LHCN-M2 (cell line): Measurements from ENCODE around the gene TBC1D10B. TPM values are rescaled to one million over a fixed set of nuclear protein-coding genes. Genes with fewer than 3 reads are reported as not detected.
"Not testable (repeated sequence)": the region's sequence is repeated elsewhere in the genome, so short reads cannot be mapped to it uniquely, and the experiment has no call there.

Experiments used
- DNase-seq: peaks from one replicate; pipeline ENCODE4 v3.0.0-alpha.2; 2012; ENCODE audit warnings: low read depth
- total RNA-seq: library from RNA; depleted of rRNA; stranded (reverse); fragments of >200 nt; gene quantifications from 2 replicates; pipeline ENCODE4 v1.2.3, GENCODE V29; 2014; rRNA removed

Gene TBC1D10B
- total RNA-seq, 1 experiment from 2014 or later, result 41.8 TPM

DNA sequence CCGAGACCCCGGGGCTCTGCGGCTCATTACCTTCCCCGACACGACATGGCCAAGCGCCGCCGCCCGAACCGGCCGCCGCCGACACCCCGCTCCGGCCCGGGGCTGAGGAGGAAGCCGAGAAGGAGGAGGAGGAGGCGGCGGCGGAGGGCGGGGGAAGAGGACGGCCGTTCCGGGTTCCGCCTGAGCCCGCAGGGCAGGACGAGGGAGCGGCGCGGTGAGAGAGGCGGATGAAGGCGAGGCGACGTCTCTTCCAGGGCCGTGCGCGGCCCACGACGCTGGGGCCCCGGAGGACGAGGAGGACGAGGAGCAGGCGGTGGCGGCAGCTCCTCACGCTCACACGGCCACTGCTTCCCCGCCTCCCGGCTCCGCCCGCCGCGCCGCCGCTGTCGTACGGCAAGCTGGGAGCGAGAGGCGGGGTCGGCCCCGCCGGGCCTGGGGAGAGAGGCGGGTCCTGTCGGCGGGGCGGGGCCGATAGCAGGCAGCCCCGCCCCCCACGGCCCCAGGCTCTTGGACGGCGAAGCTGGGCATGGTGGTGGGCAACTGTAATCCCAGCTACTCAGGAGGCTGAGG lies 35.2 kb downstream of the TBC1D10B start:
- DNase-seq, result peak; percentile 70

DNA sequence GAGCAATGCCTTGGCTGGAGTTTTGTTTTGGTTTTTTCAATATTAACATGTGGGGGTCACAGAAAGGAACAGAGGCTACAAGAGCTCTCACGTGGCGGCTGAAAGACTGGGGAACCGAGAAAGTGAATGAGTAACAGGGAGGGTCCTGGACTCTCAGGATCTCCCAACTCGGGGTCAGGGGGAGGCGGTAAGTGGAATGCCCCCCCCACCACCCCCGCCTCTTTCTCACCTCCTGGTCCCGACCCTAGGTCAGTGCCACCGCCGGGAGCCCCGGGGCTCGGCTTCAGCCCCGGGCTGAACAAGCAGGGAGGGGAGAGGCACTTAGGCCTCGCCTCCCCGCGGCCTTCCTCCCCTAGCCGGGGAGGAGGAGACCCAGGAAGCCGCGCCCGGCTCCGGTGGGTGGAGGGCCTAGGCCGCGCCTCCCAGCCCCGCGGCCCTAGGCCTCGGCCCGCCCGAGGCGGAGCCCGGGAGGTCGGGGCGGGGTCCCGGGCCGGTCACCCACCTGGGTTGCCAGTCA lies 35.8 kb downstream of the TBC1D10B start:
- peak; percentile 71 for DNase-seq

- not testable (repeated sequence) for DNase-seq
Observed at GRCh38 chr16:30324220-30324619, 46.1 kb downstream of the TBC1D10B start.

GRCh38 chr16:30318647-30319046 lies 51.6 kb downstream of the TBC1D10B start:
- DNase-seq, result not testable (repeated sequence)

- not testable (repeated sequence) for DNase-seq
Observed at GRCh38 chr16:30310937-30311336, 59.4 kb downstream of the TBC1D10B start.

DNA sequence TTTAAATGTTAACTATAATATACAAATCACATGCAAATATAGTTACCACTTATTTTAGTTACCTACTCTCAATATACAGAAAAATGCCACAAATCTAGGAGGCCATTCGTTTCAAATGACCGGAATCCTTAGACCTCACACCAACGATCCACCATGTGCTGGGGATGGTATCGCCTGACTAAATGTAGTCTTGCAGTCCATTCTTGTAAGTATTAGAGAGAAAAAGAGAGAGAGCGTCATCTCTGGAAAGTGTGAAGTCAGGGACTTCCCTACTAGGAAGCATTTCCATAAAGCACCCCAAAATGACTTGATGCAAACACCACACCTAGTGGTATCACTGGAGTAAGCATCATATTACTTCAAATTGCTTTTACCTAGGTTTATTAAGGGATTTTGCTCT lies 61.0 kb downstream of the TBC1D10B start:
- DNase-seq, result not testable (repeated sequence)

Other genes starting within 250 kb of the TBC1D10B start
- gene MAPK3, start 247.3 kb downstream of the TBC1D10B start, total RNA-seq, result 37.5 and 46.3 TPM in 2 replicates
- 5.0 and 6.7 TPM in 2 replicates for gene CORO1A, start 186.9 kb downstream of the TBC1D10B start, total RNA-seq
- 257 and 647 TPM in 2 replicates for gene BOLA2B, start 176.8 kb downstream of the TBC1D10B start, total RNA-seq
- gene SLX1A, start 176.6 kb downstream of the TBC1D10B start, total RNA-seq, result 40.2 and 49.2 TPM in 2 replicates
- 2.6 and 5.4 TPM in 2 replicates for gene SULT1A3, start 171.2 kb downstream of the TBC1D10B start, total RNA-seq
- gene NPIPB13, start 122.0 kb downstream of the TBC1D10B start, total RNA-seq, result 0.57 and 0.58 TPM in 2 replicates
- gene CD2BP2, start 15.2 kb downstream of the TBC1D10B start, total RNA-seq, result 65.6 and 67.6 TPM in 2 replicates
- gene MYL11, start 4.3 kb upstream of the TBC1D10B start, total RNA-seq, result 7.2 TPM in 1 of 2 replicates, not detected in the other
- 0.17 TPM in 1 of 2 replicates, not detected in the other for gene SEPTIN1, start 12.1 kb upstream of the TBC1D10B start, total RNA-seq
- 8.8 and 10.3 TPM in 2 replicates for gene ZNF48, start 24.9 kb upstream of the TBC1D10B start, total RNA-seq
- 19.7 and 19.9 TPM in 2 replicates for gene ZNF771, start 37.1 kb upstream of the TBC1D10B start, total RNA-seq
- 31.7 and 33.6 TPM in 2 replicates for gene DCTPP1, start 59.5 kb upstream of the TBC1D10B start, total RNA-seq
- gene SEPHS2, start 75.4 kb upstream of the TBC1D10B start, total RNA-seq, result 5.1 and 10.0 TPM in 2 replicates
- not detected in 2 replicates for gene ITGAL, start 102.2 kb upstream of the TBC1D10B start, total RNA-seq
- gene ZNF768, start 156.1 kb upstream of the TBC1D10B start, total RNA-seq, result 36.7 and 40.6 TPM in 2 replicates
- 13.3 TPM in 2 replicates for gene ZNF747, start 164.4 kb upstream of the TBC1D10B start, total RNA-seq
- 7.8 and 9.6 TPM in 2 replicates for gene ZNF764, start 187.9 kb upstream of the TBC1D10B start, total RNA-seq
- 11.9 and 16.2 TPM in 2 replicates for gene ZNF688, start 201.2 kb upstream of the TBC1D10B start, total RNA-seq
- gene ZNF785, start 215.2 kb upstream of the TBC1D10B start, total RNA-seq, result 8.5 and 9.6 TPM in 2 replicates
- 8.7 and 12.5 TPM in 2 replicates for gene ZNF689, start 239.9 kb upstream of the TBC1D10B start, total RNA-seq